Measurements from ENCODE around the gene FSHR. TPM values are rescaled to one million over a fixed set of nuclear protein-coding genes. Genes with fewer than 3 reads are reported as not detected.

The FSHR gene
- total RNA-seq, 1 donor from 2014 or later: not detected

- no peaks in the 10 kb centered on the region for H3K27me3 ChIP-seq
- no peak for DNase-seq (ENCODE audit: extremely low spot score in 2 of 2)
- no peaks in the 10 kb centered on the region for H3K36me3 ChIP-seq
- no peaks in the 10 kb centered on the region for H3K9me3 ChIP-seq
- TF ChIP-seq CTCF (IDR thresholded peaks at IDR 0.05) (no peak), POLR2AphosphoS5 (IDR thresholded peaks at IDR 0.05; ENCODE audit: insufficient read depth in 1 of 2, low read depth in 1 of 2) (no peak), POLR2A (IDR thresholded peaks at IDR 0.05) (no peak)
- no peaks in the 10 kb centered on the region for H3K4me1 ChIP-seq
- intact Hi-C loops (cut with DNase I): no loop called here
- H3K4me3 ChIP-seq: no peak overlapping the region
- H3K27ac ChIP-seq: no peak overlapping the region
Measured at GRCh38 chr2:49026706-49027105, 127.6 kb downstream of the FSHR start.

GRCh38 chr2:49021271-49021670 is 133.0 kb downstream of the FSHR start:
- Histone ChIP-seq H3K27me3 (no peaks in the 10 kb centered on the region), H3K36me3 (no peaks in the 10 kb centered on the region), H3K4me1 (no peaks in the 10 kb centered on the region), H3K9me3 (no peaks in the 10 kb centered on the region), H3K27ac (no peak overlapping the region), H3K4me3 (no peak overlapping the region)
- TF ChIP-seq POLR2AphosphoS5 (IDR thresholded peaks at IDR 0.05; ENCODE audit: insufficient read depth in 1 of 2, low read depth in 1 of 2) (no peak), POLR2A (IDR thresholded peaks at IDR 0.05) (no peak), CTCF (IDR thresholded peaks at IDR 0.05) (no peak)
- intact Hi-C loops (cut with DNase I): no loop called here
- no peak for DNase-seq (ENCODE audit: extremely low spot score in 2 of 2)

- intact Hi-C loops (cut with DNase I): no loop called here
- Histone ChIP-seq H3K27ac (no peak overlapping the region), H3K36me3 (no peaks in the 10 kb centered on the region), H3K4me1 (no peaks in the 10 kb centered on the region), H3K27me3 (no peaks in the 10 kb centered on the region), H3K9me3 (no peaks in the 10 kb centered on the region), H3K4me3 (no peak overlapping the region)
- no peak for DNase-seq (ENCODE audit: extremely low spot score in 2 of 2)
- TF ChIP-seq POLR2AphosphoS5 (IDR thresholded peaks at IDR 0.05; ENCODE audit: insufficient read depth in 1 of 2, low read depth in 1 of 2) (no peak), CTCF (IDR thresholded peaks at IDR 0.05) (no peak), POLR2A (IDR thresholded peaks at IDR 0.05) (no peak)
Measured at GRCh38 chr2:49005261-49005660, 149.1 kb downstream of the FSHR start.

GRCh38 chr2:49004036-49004626 is 150.2 kb downstream of the FSHR start:
- TF ChIP-seq CTCF (IDR thresholded peaks at IDR 0.05) (no peak), POLR2A (IDR thresholded peaks at IDR 0.05) (no peak), POLR2AphosphoS5 (IDR thresholded peaks at IDR 0.05; ENCODE audit: insufficient read depth in 1 of 2, low read depth in 1 of 2) (no peak)
- no peak for DNase-seq (ENCODE audit: extremely low spot score in 2 of 2)
- no peaks in the 10 kb centered on the region for H3K9me3 ChIP-seq
- no peaks in the 10 kb centered on the region for H3K27me3 ChIP-seq
- H3K27ac ChIP-seq: no peak overlapping the region
- H3K36me3 ChIP-seq: no peaks in the 10 kb centered on the region
- intact Hi-C loops (cut with DNase I): no loop called here
- H3K4me1 ChIP-seq: no peaks in the 10 kb centered on the region
- no peak overlapping the region for H3K4me3 ChIP-seq

GRCh38 chr2:49003201-49003600 is 151.1 kb downstream of the FSHR start:
- no peaks in the 10 kb centered on the region for H3K27me3 ChIP-seq
- intact Hi-C loops (cut with DNase I): no loop called here
- H3K4me1 ChIP-seq: no peaks in the 10 kb centered on the region
- H3K36me3 ChIP-seq: no peaks in the 10 kb centered on the region
- TF ChIP-seq CTCF (IDR thresholded peaks at IDR 0.05) (no peak), POLR2AphosphoS5 (IDR thresholded peaks at IDR 0.05; ENCODE audit: insufficient read depth in 1 of 2, low read depth in 1 of 2) (no peak), POLR2A (IDR thresholded peaks at IDR 0.05) (no peak)
- no peak overlapping the region for H3K27ac ChIP-seq
- H3K4me3 ChIP-seq: no peak overlapping the region
- H3K9me3 ChIP-seq: no peaks in the 10 kb centered on the region
- DNase-seq (ENCODE audit: extremely low spot score in 2 of 2): no peak
